Measurements from ENCODE around the gene SYCN. TPM values are rescaled to one million over a fixed set of nuclear protein-coding genes. Genes with fewer than 3 reads are reported as not detected.

SYCN gene
- total RNA-seq, 2 experiments from 2014 or later = not detected

DNA sequence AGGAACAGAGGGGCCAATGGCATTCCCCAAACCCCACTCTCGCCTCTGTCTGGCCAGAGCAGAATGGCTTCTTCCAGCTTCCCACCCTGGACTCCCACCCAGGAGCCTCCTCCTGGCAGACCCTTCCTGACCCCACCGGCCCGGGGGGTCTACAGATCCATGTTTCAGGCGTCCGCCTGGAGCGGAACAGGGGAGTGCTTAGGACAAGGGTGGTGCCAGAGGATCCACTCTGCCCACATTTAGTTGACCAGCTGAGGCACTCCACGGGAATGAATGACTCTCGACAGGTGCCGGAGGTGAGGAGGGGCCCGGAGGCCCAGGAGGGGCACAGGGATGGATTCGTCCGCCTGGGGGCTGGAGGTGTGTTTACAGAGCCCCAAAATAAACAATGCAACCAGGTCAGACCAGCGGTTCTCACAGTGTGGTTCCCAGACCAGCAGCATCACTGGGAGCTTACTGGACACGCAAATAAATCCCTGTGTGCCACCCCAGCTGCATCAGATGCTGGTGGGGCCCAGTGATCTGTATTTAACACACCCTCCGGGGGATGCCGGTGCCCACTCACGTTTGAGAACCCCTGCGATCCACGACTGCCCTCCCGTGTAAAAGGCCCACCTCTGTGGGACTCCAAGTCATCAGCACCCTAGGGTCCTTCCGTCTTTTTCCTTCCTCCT lies 22.4 kb downstream of the SYCN start:
- Histone ChIP-seq H3K79me2 (ENCODE audit: insufficient read depth, low read depth, low read length) (no peaks in the 10 kb centered on the region), H4K20me1 (ENCODE audit: insufficient read depth, low read length) (no peaks in the 10 kb centered on the region), H3K4me3 (ENCODE audit: low read depth, low read length, poor library complexity, severe bottlenecking) (no peak overlapping the region), H3K36me3 (ENCODE audit: insufficient read depth, low read length) (0 out of 2 replicates have a peak, but pooled peaks cover 4% of the 10 kb centered on the region), H3K9me3 (ENCODE audit: low read length) (no peaks in the 10 kb centered on the region), H3K27ac (ENCODE audit: low read depth, low read length, poor library complexity, severe bottlenecking) (no peak overlapping the region), H3K4me2 (ENCODE audit: low read length) (no peak overlapping the region), H3K9me2 (ENCODE audit: insufficient read depth, low read length) (no peaks in the 10 kb centered on the region), H2AFZ (ENCODE audit: low read length) (no peak overlapping the region), H3K4me1 (ENCODE audit: insufficient read depth, low read length, poor library complexity, severe bottlenecking) (no peaks in the 10 kb centered on the region)
- POLR2A ChIA-PET = no interaction called here
- BruUV-seq (replicated peaks) = no TSS peak
- DNase-seq (ENCODE audit: low spot score) = no peak
- intact Hi-C loops (cut with micrococcal nuclease; ENCODE audit: unreplicated experiment) = no loop called here
- CTCF ChIA-PET (ENCODE audit: unreplicated experiment) = no interaction called here
- TF ChIP-seq, protein P1, sequence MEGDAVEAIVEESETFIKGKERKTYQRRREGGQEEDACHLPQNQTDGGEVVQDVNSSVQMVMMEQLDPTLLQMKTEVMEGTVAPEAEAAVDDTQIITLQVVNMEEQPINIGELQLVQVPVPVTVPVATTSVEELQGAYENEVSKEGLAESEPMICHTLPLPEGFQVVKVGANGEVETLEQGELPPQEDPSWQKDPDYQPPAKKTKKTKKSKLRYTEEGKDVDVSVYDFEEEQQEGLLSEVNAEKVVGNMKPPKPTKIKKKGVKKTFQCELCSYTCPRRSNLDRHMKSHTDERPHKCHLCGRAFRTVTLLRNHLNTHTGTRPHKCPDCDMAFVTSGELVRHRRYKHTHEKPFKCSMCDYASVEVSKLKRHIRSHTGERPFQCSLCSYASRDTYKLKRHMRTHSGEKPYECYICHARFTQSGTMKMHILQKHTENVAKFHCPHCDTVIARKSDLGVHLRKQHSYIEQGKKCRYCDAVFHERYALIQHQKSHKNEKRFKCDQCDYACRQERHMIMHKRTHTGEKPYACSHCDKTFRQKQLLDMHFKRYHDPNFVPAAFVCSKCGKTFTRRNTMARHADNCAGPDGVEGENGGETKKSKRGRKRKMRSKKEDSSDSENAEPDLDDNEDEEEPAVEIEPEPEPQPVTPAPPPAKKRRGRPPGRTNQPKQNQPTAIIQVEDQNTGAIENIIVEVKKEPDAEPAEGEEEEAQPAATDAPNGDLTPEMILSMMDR (conservative IDR thresholded peaks at IDR 0.05; ENCODE audit: low read length) = no peak
- TF ChIP-seq EZH2phosphoT487 (IDR thresholded peaks at IDR 0.05; ENCODE audit: borderline replicate concordance, low read depth, low read length) = no peak

DNA sequence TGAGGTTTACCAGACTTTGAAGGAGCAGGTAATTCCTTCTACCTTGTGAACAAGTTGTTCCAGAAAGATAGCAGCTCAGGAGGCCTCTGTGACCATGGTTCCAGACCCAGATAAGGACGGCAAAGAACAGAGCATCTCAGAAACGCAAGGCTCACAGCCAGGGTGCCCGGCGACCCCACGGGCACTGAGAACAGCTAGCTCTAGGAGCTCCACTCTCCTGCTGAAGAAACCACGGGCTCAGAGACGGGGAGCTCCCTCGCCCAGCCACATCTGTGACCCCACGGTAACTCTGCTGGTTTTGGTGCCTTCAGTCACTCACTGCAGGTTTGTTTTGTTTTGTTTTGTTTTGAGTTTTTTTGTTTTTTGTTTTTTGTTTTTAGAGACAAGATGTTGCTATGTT lies 23.3 kb downstream of the SYCN start:
- intact Hi-C loops (cut with micrococcal nuclease; ENCODE audit: unreplicated experiment) = no loop called here
- H3K9me2 ChIP-seq (ENCODE audit: insufficient read depth, low read length) = no peaks in the 10 kb centered on the region
- no peaks in the 10 kb centered on the region for H3K4me1 ChIP-seq (ENCODE audit: insufficient read depth, low read length, poor library complexity, severe bottlenecking)
- 0 out of 2 replicates have a peak, but pooled peaks cover 4% of the 10 kb centered on the region for H3K36me3 ChIP-seq (ENCODE audit: insufficient read depth, low read length)
- H3K4me3 ChIP-seq (ENCODE audit: low read depth, low read length, poor library complexity, severe bottlenecking) = no peak overlapping the region
- ChIA-PET POLR2A (no interaction called here), CTCF (ENCODE audit: unreplicated experiment) (no interaction called here)
- TF ChIP-seq EZH2phosphoT487 (IDR thresholded peaks at IDR 0.05; ENCODE audit: borderline replicate concordance, low read depth, low read length) = no peak
- TF ChIP-seq, protein P1 (conservative IDR thresholded peaks at IDR 0.05; ENCODE audit: low read length) = no peak
- no peaks in the 10 kb centered on the region for H3K79me2 ChIP-seq (ENCODE audit: insufficient read depth, low read depth, low read length)
- H3K4me2 ChIP-seq (ENCODE audit: low read length) = no peak overlapping the region
- no peak for DNase-seq (ENCODE audit: low spot score)
- no peaks in the 10 kb centered on the region for H3K9me3 ChIP-seq (ENCODE audit: low read length)
- no peaks in the 10 kb centered on the region for H4K20me1 ChIP-seq (ENCODE audit: insufficient read depth, low read length)
- H3K27ac ChIP-seq (ENCODE audit: low read depth, low read length, poor library complexity, severe bottlenecking) = no peak overlapping the region
- no peak overlapping the region for H2AFZ ChIP-seq (ENCODE audit: low read length)
- BruUV-seq (replicated peaks) = no TSS peak

DNA sequence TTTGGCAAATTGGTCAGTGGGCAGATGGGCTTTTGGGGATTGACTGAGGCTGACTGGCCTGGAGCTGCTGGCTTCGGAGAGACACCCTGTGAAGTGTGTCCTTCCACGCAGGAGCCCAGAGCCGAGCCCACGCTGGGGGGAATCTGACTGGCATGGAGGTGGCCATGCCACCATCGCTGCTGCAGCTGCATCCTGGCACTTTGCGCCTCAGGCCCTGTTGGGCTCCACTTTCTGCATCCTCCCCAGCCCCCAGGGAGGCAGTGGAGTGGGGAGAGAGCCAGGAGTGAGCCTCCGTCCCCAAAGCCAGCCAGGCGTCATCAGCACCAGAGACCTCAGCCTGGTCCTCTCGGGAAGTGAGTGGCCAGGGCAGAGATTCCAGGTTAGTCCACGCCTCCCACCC lies 24.3 kb downstream of the SYCN start:
- H3K4me2 ChIP-seq (ENCODE audit: low read length) = no peak overlapping the region
- POLR2A ChIA-PET = no interaction called here
- H3K79me2 ChIP-seq (ENCODE audit: insufficient read depth, low read depth, low read length) = no peaks in the 10 kb centered on the region
- no peaks in the 10 kb centered on the region for H3K9me2 ChIP-seq (ENCODE audit: insufficient read depth, low read length)
- H3K9me3 ChIP-seq (ENCODE audit: low read length) = no peaks in the 10 kb centered on the region
- CTCF ChIA-PET (ENCODE audit: unreplicated experiment) = no interaction called here
- TF ChIP-seq, protein P1 (conservative IDR thresholded peaks at IDR 0.05; ENCODE audit: low read length) = no peak
- no peak for TF ChIP-seq EZH2phosphoT487 (IDR thresholded peaks at IDR 0.05; ENCODE audit: borderline replicate concordance, low read depth, low read length)
- H3K27ac ChIP-seq (ENCODE audit: low read depth, low read length, poor library complexity, severe bottlenecking) = no peak overlapping the region
- no peak overlapping the region for H2AFZ ChIP-seq (ENCODE audit: low read length)
- intact Hi-C loops (cut with micrococcal nuclease; ENCODE audit: unreplicated experiment) = no loop called here
- DNase-seq (ENCODE audit: low spot score) = no peak
- BruUV-seq (replicated peaks) = no TSS peak
- no peaks in the 10 kb centered on the region for H3K4me1 ChIP-seq (ENCODE audit: insufficient read depth, low read length, poor library complexity, severe bottlenecking)
- H3K4me3 ChIP-seq (ENCODE audit: low read depth, low read length, poor library complexity, severe bottlenecking) = no peak overlapping the region
- 0 out of 2 replicates have a peak, but pooled peaks cover 4% of the 10 kb centered on the region for H3K36me3 ChIP-seq (ENCODE audit: insufficient read depth, low read length)
- H4K20me1 ChIP-seq (ENCODE audit: insufficient read depth, low read length) = no peaks in the 10 kb centered on the region

All from OCI-LY7 (cell line).